GM12892 (cell line): Measurements from ENCODE around the gene SHANK2.

ENCODE experiments used
- POLR2A ChIP-seq: IDR thresholded peaks from 2 replicates; pipeline ENCODE4 v1.6.1; 2011; ENCODE audit warnings: low read depth, low read length, control low read depth
- POLR2AphosphoS5 ChIP-seq: IDR thresholded peaks from 2 replicates; pipeline ENCODE4 v1.6.1; 2011; ENCODE audit warnings: low read depth, low read length, control low read depth
- TAF1 ChIP-seq: IDR thresholded peaks from 2 replicates; pipeline ENCODE4 v1.6.1; 2011; ENCODE audit warnings: low read depth, mild to moderate bottlenecking, control low read depth, low read length, borderline replicate concordance

- TF ChIP-seq POLR2AphosphoS5: no peak
- no peak for TF ChIP-seq POLR2A
- TF ChIP-seq TAF1: no peak
Observed at GRCh38 chr11:71209181-71209580, 43.2 kb downstream of the SHANK2 start.
